Left forelimb (tissue), 1 donor: Measurements from ENCODE around the gene TARBP1.

Source experiments
- DNase-seq: peaks from one replicate; pipeline ENCODE4 v3.0.0-alpha.2; 2018; ENCODE audit warnings: low spot score

Gene TARBP1

GRCh38 chr1:234345237-234345636, 133.7 kb downstream of the TARBP1 start:
- DNase-seq, result no peak

- no peak for DNase-seq
Measured at GRCh38 chr1:234342774-234343173, 136.2 kb downstream of the TARBP1 start.
